Stimulated activated naive CD8-positive, alpha-beta T cell treated with anti-CD3 and anti-CD28 coated beads, Interleukin-15, Interleukin-2, amounts not matched to agents 100 U/mL and 50 U/mL, for 24 hours (primary cell): ENCODE data around the gene GPR155.
A peak's percentile ranks its signal among the peaks of the same experiment; 100 is the strongest.

Experiments
- ATAC-seq: fragments of 150-1000 bp; cut with Tn5 transposase; one replicate; pipeline ENCODE4 v1.10.0; 2021
- DNase-seq: peaks from one replicate; pipeline ENCODE4 v3.0.0; 2021

Gene GPR155

GRCh38 chr2:174486563-174487107 lies at the start of gene GPR155:
Gene GPR155, minus strand, starts transcription at chr2:174487029. Its CDS starts 5,073 bp downstream, at chr2:174481956.
- ATAC-seq, result peak; percentile 25
- DNase-seq, result peak; percentile 66

DNA sequence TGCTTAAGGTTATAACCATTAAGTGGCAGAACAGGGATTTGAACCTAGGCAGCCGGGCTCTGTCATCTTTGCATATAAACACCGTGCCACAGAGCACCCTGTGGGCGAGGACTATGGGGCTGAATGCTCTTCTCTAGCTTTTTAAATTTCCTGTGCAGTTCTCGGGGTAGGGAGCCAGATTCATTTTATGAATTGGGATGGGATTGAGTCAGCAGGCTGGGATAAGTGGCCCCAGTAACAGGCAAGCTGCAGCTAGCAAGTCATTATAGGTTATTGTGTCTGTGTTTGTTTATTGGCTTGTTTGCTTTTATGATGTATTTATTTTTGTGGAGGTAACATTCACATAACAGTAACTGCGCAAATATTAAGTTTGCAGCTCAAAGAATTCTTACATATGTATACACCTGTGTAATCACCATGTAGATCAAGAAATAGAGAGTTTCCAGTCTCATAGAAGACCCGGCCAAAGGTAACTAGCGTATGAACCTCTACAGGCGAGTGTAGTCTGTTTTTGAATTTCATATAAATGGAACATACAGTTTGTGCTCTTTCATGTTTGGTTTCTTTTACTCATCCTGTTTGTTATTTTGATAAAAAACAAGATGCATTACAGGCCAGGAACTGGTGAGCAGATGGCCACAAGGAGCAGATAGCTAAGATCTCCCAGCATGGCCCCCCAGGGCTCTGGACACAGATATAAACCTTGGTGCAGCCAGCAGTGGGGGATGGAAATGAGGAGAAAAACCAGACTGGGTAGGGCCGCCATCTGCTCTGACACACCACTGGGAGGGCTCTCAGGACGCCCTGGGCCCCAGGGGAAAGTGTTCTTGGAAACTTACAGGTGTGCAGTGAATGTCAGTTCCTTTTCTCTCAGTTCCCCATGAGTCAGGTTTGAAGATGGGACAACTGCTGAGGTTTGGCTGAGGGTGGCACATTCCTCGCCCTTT lies 49.2 kb upstream of the GPR155 start:
- no peak for DNase-seq
- ATAC-seq, result no peak

DNA sequence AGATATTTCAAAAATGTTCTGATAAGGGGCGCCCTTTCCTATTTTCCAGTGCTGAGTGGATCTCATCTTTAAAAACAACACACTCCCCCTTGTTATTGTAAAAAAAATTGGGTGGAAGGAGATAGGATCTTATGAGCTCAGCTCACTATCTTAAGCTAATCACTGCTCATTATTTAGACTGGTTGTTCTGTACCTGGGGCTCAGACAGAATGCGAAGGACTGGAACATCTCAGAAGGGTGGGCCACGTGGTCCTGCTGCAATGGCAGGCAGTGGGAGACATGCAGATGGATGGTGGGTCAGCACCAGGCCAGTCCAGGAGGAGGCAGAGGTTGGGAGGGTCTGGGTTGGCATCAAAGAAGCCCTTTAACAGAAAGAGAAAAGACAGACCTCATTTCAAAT lies 48.3 kb upstream of the GPR155 start:
- ATAC-seq (no peak), DNase-seq (no peak)

- DNase-seq, result no peak
- no peak for ATAC-seq
Measured at GRCh38 chr2:174529916-174530315, 43.1 kb upstream of the GPR155 start.

- DNase-seq, result no peak
Measured at GRCh38 chr2:174527959-174528358, 41.1 kb upstream of the GPR155 start.

DNA sequence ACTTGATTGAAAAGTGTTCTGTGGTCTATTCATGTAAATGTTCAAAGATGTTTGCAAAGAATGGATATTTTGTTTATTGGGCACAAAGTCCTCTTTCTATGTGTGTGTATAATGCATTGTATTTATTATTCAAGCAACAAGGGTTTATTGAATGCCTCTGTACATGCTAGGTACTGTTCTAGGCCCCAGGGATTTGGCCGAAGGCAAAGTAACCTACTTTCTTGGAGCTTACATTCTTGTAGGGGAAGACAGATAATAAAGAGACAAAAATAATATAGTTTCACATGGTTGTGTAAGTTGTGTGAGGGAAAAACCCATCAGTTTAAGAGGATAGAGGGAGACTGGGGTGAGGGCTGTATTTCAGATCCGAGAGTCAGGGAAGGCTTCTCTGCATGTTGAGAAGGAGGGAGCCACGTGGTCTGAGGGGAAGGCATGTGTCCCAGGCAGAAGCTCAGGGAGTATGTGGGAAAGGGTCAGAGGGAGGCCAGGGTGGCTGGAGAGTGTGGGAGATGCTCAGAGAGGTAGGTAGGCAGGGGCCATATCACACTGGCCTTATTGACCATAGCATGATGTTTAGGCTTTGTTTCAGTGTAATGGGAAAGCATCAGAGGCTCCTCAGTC lies 40.4 kb upstream of the GPR155 start:
- ATAC-seq (no peak), DNase-seq (no peak)

More at GRCh38 chr2:174527959-174528358, 41.1 kb upstream of the GPR155 start:
- ATAC-seq, result no peak

- no peak for DNase-seq
- ATAC-seq, result no peak
Measured at GRCh38 chr2:174524527-174524926, 37.7 kb upstream of the GPR155 start.

DNA sequence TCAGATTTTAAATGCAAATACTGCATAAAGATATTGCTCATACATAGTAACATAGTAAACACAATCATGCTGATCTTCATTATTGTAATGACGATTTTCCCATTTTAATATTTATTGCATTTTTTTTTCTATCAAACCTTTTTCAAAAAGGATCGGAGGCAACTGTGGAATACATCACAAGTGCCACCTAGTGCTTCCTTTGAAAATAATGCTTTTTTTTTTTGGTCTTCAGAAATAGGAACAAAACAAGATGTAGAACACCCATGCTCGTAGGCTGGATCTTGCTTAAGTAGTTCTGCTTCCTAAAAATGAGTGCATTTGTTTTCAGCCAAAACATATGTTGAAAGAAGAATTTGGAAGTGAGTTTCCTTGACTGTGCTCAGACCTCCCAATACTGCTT lies 35.7 kb upstream of the GPR155 start:
- DNase-seq (no peak), ATAC-seq (no peak)

DNA sequence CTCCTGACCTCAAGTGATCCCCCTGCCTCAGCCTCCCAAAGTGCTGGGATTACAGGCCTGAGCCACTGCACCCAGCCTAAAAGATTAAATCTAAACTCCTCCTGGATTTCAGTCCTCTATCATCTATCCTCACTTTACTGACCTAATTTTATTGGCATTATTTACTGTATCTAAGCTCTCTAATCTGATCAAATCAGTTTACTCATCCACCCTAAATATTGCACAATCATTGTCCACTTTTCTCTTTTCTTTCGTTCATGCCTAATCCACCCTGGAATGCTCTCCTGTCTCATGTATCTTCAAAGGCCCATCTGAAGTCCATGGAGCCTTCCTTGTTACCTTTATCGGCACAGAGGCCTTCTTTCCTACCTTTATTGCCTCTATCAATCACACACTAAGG lies 31.6 kb upstream of the GPR155 start:
- no peak for ATAC-seq
- no peak for DNase-seq

DNA sequence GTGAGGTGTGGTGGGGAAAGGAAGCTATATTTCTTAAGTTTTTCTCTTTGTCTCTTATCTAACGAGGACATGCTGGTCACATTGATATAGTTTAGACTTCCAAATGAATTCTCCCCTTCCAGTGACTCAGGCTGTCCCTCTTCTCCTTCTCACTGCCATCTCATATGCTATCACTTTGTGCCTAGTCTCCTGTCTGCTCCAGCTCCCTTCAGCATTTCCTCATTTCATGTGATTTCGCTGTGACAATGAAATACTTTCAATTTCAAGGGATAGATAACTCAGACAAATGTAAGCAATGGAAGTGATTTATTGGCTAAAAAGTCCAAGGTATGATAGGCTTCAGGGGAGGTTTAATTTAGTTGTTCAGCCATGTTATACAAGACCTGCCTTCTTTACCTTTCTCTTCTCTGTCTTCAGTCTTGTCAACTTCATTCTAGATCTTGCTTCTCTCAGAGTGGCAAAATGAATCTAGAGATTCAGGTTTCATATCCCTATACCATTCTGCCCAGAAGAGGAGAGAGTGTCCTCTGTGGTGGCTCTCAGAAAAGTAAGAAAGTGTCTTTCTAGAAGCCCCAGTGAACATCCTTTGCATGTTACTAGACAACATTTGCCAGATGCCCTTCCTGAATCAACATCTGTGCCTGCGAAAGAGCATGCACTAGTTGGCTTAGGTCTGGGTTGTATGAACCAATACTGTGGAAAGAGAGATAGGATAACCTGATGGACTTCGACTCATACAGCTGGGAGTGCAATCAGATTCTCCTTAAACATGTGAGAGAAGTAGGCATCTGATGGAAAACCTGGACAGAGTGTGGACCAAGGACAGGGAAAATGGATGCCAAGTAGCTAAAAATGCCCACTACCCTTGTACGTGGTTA lies 29.9 kb upstream of the GPR155 start:
- ATAC-seq (no peak), DNase-seq (no peak)

- no peak for ATAC-seq
Measured at GRCh38 chr2:174512345-174512744, 25.5 kb upstream of the GPR155 start.

DNA sequence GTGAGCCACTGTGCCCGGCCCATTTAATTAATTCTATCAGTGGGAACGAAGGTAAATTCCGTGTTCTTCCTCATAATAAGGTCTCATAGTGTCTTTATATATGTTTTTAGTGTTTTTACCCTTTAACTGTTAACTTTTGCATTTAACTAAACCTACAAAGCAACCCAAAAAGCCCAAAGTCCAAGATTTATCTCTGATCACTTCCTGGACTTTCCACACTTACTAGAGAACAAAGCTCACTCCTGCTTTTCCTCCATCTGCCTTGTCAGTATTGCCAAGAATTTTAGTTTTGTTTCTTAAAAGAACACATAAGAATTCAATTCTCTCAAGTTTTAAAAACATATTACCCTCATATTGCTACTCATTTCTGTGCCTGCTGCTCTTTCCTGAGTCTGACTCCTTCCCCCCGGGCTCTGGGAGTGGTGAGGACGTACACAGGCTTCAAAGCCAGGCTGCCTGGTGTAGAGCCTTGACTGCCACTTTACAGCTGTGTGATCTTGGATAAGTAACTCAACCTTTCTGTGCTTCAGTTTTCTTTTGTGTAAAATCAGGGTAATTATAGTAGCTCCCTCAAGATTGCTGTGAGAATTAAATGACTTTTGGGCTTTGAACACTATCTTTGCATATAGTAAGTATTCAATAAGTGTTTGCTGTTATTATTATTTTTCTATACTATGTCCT lies 24.9 kb upstream of the GPR155 start:
- no peak for ATAC-seq
- DNase-seq, result no peak

More at GRCh38 chr2:174512345-174512744, 25.5 kb upstream of the GPR155 start:
- no peak for DNase-seq

GRCh38 chr2:174510583-174511189 lies 23.9 kb upstream of the GPR155 start:
- DNase-seq (no peak), ATAC-seq (no peak)

GRCh38 chr2:174503161-174503809 lies 16.5 kb upstream of the GPR155 start:
- no peak for DNase-seq
- no peak for ATAC-seq

DNA sequence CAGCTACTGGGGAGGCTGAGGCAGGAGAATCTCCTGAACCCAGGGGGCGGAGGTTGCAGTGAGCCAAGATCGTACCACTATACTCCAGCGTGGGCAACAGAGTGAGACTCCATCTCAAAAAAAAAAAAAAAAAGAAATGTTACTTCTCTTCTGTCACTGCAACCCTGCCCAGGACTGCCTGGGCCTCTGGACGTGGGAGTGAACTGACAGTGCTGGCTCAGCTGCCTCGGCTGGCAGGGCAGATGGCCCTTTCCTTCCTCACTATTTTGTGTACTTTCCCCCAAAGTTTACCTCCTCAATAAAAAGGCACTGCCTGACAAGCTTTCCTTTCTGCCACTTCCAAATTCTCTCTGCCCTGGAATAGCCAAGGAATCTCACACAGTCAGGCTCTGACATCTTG lies 12.5 kb upstream of the GPR155 start:
- ATAC-seq (no peak), DNase-seq (no peak)

- ATAC-seq (no peak), DNase-seq (no peak)
Measured at GRCh38 chr2:174495365-174496012, 8.7 kb upstream of the GPR155 start.

- no peak for ATAC-seq
Measured at GRCh38 chr2:174493549-174494331, 6.9 kb upstream of the GPR155 start.

GRCh38 chr2:174492963-174493431 lies 6.2 kb upstream of the GPR155 start:
- DNase-seq (peak; percentile 51), ATAC-seq (peak; percentile 74)

More at GRCh38 chr2:174493549-174494331, 6.9 kb upstream of the GPR155 start:
- DNase-seq, result no peak

- ATAC-seq (no peak), DNase-seq (no peak)
Measured at GRCh38 chr2:174491947-174492346, 5.1 kb upstream of the GPR155 start.
